ENCODE measurements around the gene HMCN2.
A peak's percentile ranks its signal among the peaks of the same experiment; 100 is the strongest.

Gene HMCN2

GRCh38 chr9:130390986-130391385 is 125.4 kb downstream of the HMCN2 start:
- Histone ChIP-seq H3K9me3 (ENCODE audit: control insufficient read depth, low read length) (no peaks in the 10 kb centered on the region), H2BK5ac (ENCODE audit: low read depth, low read length, poor library complexity, severe bottlenecking) (no peak overlapping the region), H3K14ac (ENCODE audit: low read length in 2 of 2) (no peak overlapping the region), H4K91ac (ENCODE audit: low read length) (no peak overlapping the region), H4K8ac (ENCODE audit: low read length) (no peak overlapping the region), H3K4me2 (ENCODE audit: low read length, poor library complexity, severe bottlenecking) (no peak overlapping the region), H3K18ac (ENCODE audit: low read depth in 1 of 2, low read length in 2 of 2) (no peak overlapping the region), H3K4me1 (ENCODE audit: control insufficient read depth, insufficient read depth, low read depth, low read length) (peaks cover 9% of the 10 kb centered on the region), H3K4me3 (ENCODE audit: insufficient read depth in 1 of 2, low read depth in 1 of 2, low read length in 2 of 2) (no peak overlapping the region), H2BK120ac (ENCODE audit: low read depth, low read length) (no peak overlapping the region), H3K79me1 (replicated peaks; ENCODE audit: low read length, poor library complexity, severe bottlenecking) (no peaks in the 10 kb centered on the region), H2AFZ (ENCODE audit: low read depth, low read length) (no peak overlapping the region), H3K27ac (ENCODE audit: low read length, poor library complexity, severe bottlenecking) (no peak overlapping the region), H2AK5ac (ENCODE audit: low read length, severe bottlenecking) (no peak overlapping the region), H3K27me3 (ENCODE audit: control insufficient read depth in 1 of 2, insufficient read depth in 1 of 2, low read length in 2 of 2) (peaks cover 15 to 44% of the 10 kb centered on the region in 2 experiments), H3K36me3 (ENCODE audit: control insufficient read depth in 1 of 2, insufficient read depth in 2 of 2, low read depth in 1 of 2, low read length in 2 of 2) (no peaks in the 10 kb centered on the region), H3K23ac (ENCODE audit: low read length in 2 of 2) (no peak overlapping the region), H3K9ac (ENCODE audit: low read length) (no peak overlapping the region), H3K4ac (ENCODE audit: low read depth in 1 of 2, low read length in 2 of 2) (no peak overlapping the region), H2BK12ac (ENCODE audit: low read length in 2 of 2) (no peak overlapping the region), H2BK15ac (ENCODE audit: low read depth, poor library complexity, severe bottlenecking) (no peak overlapping the region)
- DNase-seq = no peak
- 93% methylated on average over 27 of the region's 27 CpGs for WGBS

DNA sequence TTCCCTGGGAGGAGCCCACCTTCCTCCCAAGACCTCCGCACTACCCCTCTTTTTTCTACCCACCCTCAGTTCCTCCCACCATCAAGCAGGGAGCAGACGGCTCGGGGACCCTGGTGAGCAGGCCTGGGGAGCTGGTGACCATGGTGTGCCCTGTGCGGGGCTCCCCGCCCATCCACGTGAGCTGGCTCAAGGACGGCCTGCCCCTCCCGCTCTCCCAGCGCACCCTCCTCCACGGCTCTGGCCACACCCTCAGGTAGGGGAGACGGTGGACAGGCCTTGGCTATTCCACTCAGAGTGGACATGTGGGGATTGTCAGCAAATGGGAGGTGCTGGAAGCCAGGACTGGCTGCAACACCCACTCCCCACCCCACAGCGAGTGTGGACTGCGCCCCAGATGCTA is 126.3 kb downstream of the HMCN2 start:
- no peak overlapping the region for H2BK120ac ChIP-seq (ENCODE audit: low read depth, low read length)
- H3K27ac ChIP-seq (ENCODE audit: low read length, poor library complexity, severe bottlenecking) = no peak overlapping the region
- no peak overlapping the region for H3K14ac ChIP-seq (ENCODE audit: low read length in 2 of 2)
- no peak overlapping the region for H3K18ac ChIP-seq (ENCODE audit: low read depth in 1 of 2, low read length in 2 of 2)
- no peak overlapping the region for H3K23ac ChIP-seq (ENCODE audit: low read length in 2 of 2)
- H3K4me2 ChIP-seq (ENCODE audit: low read length, poor library complexity, severe bottlenecking) = no peak overlapping the region
- WGBS = 90% methylated on average over 7 of the region's 13 CpGs
- no peak overlapping the region for H4K91ac ChIP-seq (ENCODE audit: low read length)
- H2BK12ac ChIP-seq (ENCODE audit: low read length in 2 of 2) = no peak overlapping the region
- no peaks in the 10 kb centered on the region for H3K9me3 ChIP-seq (ENCODE audit: control insufficient read depth, low read length)
- H3K79me1 ChIP-seq (replicated peaks; ENCODE audit: low read length, poor library complexity, severe bottlenecking) = no peaks in the 10 kb centered on the region
- no peak overlapping the region for H2AK5ac ChIP-seq (ENCODE audit: low read length, severe bottlenecking)
- H3K9ac ChIP-seq (ENCODE audit: low read length) = no peak overlapping the region
- no peaks in the 10 kb centered on the region for H3K36me3 ChIP-seq (ENCODE audit: control insufficient read depth in 1 of 2, insufficient read depth in 2 of 2, low read depth in 1 of 2, low read length in 2 of 2)
- H3K4me3 ChIP-seq (ENCODE audit: insufficient read depth in 1 of 2, low read depth in 1 of 2, low read length in 2 of 2) = no peak overlapping the region
- H4K8ac ChIP-seq (ENCODE audit: low read length) = no peak overlapping the region
- peaks cover 8 to 39% of the 10 kb centered on the region in 2 experiments for H3K27me3 ChIP-seq (ENCODE audit: control insufficient read depth in 1 of 2, insufficient read depth in 1 of 2, low read length in 2 of 2)
- H2AFZ ChIP-seq (ENCODE audit: low read depth, low read length) = no peak overlapping the region
- H2BK5ac ChIP-seq (ENCODE audit: low read depth, low read length, poor library complexity, severe bottlenecking) = no peak overlapping the region
- H3K4me1 ChIP-seq (ENCODE audit: control insufficient read depth, insufficient read depth, low read depth, low read length) = peaks cover 9% of the 10 kb centered on the region
- no peak overlapping the region for H2BK15ac ChIP-seq (ENCODE audit: low read depth, poor library complexity, severe bottlenecking)
- H3K4ac ChIP-seq (ENCODE audit: low read depth in 1 of 2, low read length in 2 of 2) = no peak overlapping the region
- no peak for DNase-seq

DNA sequence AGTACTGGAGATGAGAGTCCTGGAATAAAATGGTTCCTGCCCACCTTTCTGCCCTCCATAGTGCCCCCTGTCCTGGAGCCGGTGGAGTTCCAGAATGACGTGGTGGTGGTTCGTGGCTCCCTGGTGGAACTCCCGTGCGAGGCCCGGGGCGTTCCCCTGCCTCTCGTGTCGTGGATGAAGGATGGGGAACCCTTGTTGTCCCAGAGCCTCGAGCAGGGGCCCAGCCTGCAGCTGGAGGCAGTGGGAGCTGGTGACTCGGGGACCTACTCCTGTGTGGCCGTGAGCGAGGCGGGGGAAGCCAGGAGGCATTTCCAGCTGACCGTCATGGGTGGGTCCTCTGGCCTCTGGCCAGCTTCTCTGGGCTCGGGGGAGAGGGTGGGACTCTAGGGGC is 128.1 kb downstream of the HMCN2 start:
- no peak overlapping the region for H3K4me2 ChIP-seq (ENCODE audit: low read length, poor library complexity, severe bottlenecking)
- H2BK5ac ChIP-seq (ENCODE audit: low read depth, low read length, poor library complexity, severe bottlenecking) = peak overlapping the region; percentile 24
- H3K36me3 ChIP-seq (ENCODE audit: control insufficient read depth in 1 of 2, insufficient read depth in 2 of 2, low read depth in 1 of 2, low read length in 2 of 2) = no peaks in the 10 kb centered on the region
- H2BK120ac ChIP-seq (ENCODE audit: low read depth, low read length) = no peak overlapping the region
- H2AK5ac ChIP-seq (ENCODE audit: low read length, severe bottlenecking) = no peak overlapping the region
- no peak overlapping the region for H3K4ac ChIP-seq (ENCODE audit: low read depth in 1 of 2, low read length in 2 of 2)
- peaks cover 6 to 30% of the 10 kb centered on the region in 2 experiments for H3K27me3 ChIP-seq (ENCODE audit: control insufficient read depth in 1 of 2, insufficient read depth in 1 of 2, low read length in 2 of 2)
- no peak overlapping the region for H3K14ac ChIP-seq (ENCODE audit: low read length in 2 of 2)
- no peak overlapping the region for H4K91ac ChIP-seq (ENCODE audit: low read length)
- no peak for DNase-seq
- H2BK12ac ChIP-seq (ENCODE audit: low read length in 2 of 2) = no peak overlapping the region
- H2BK15ac ChIP-seq (ENCODE audit: low read depth, poor library complexity, severe bottlenecking) = no peak overlapping the region
- peaks cover 9% of the 10 kb centered on the region for H3K4me1 ChIP-seq (ENCODE audit: control insufficient read depth, insufficient read depth, low read depth, low read length)
- no peaks in the 10 kb centered on the region for H3K9me3 ChIP-seq (ENCODE audit: control insufficient read depth, low read length)
- 90% methylated on average over 16 of the region's 16 CpGs for WGBS
- no peak overlapping the region for H3K9ac ChIP-seq (ENCODE audit: low read length)
- no peak overlapping the region for H3K18ac ChIP-seq (ENCODE audit: low read depth in 1 of 2, low read length in 2 of 2)
- H3K27ac ChIP-seq (ENCODE audit: low read length, poor library complexity, severe bottlenecking) = no peak overlapping the region
- no peak overlapping the region for H2AFZ ChIP-seq (ENCODE audit: low read depth, low read length)
- no peak overlapping the region for H3K4me3 ChIP-seq (ENCODE audit: insufficient read depth in 1 of 2, low read depth in 1 of 2, low read length in 2 of 2)
- H3K23ac ChIP-seq (ENCODE audit: low read length in 2 of 2) = no peak overlapping the region
- H3K79me1 ChIP-seq (replicated peaks; ENCODE audit: low read length, poor library complexity, severe bottlenecking) = no peaks in the 10 kb centered on the region
- H4K8ac ChIP-seq (ENCODE audit: low read length) = no peak overlapping the region

DNA sequence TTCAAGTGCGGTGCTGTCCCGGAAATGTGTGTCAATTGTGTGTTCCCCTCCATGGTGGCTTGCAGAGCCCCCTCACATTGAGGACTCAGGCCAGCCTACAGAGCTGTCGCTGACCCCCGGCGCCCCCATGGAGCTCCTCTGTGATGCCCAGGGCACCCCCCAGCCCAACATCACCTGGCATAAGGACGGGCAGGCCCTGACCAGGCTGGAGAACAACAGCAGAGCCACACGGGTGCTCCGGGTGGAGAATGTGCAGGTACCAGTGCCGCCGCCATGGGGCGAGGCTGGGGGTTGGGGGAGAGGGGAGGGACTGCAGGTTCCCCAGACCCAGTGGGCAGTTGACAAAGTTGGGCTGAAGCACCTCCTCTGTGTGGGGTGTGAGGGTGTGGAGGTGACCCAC is 128.8 kb downstream of the HMCN2 start:
- Histone ChIP-seq H3K27me3 (ENCODE audit: control insufficient read depth in 1 of 2, insufficient read depth in 1 of 2, low read length in 2 of 2) (peaks cover 8 to 27% of the 10 kb centered on the region in 2 experiments), H2AK5ac (ENCODE audit: low read length, severe bottlenecking) (no peak overlapping the region), H3K23ac (ENCODE audit: low read length in 2 of 2) (no peak overlapping the region), H2BK12ac (ENCODE audit: low read length in 2 of 2) (no peak overlapping the region), H2BK120ac (ENCODE audit: low read depth, low read length) (no peak overlapping the region), H3K4ac (ENCODE audit: low read depth in 1 of 2, low read length in 2 of 2) (no peak overlapping the region), H3K36me3 (ENCODE audit: control insufficient read depth in 1 of 2, insufficient read depth in 2 of 2, low read depth in 1 of 2, low read length in 2 of 2) (no peaks in the 10 kb centered on the region), H3K4me2 (ENCODE audit: low read length, poor library complexity, severe bottlenecking) (no peak overlapping the region), H4K8ac (ENCODE audit: low read length) (no peak overlapping the region), H2BK5ac (ENCODE audit: low read depth, low read length, poor library complexity, severe bottlenecking) (no peak overlapping the region), H3K27ac (ENCODE audit: low read length, poor library complexity, severe bottlenecking) (no peak overlapping the region), H3K9me3 (ENCODE audit: control insufficient read depth, low read length) (no peaks in the 10 kb centered on the region), H3K79me1 (replicated peaks; ENCODE audit: low read length, poor library complexity, severe bottlenecking) (no peaks in the 10 kb centered on the region), H4K91ac (ENCODE audit: low read length) (no peak overlapping the region), H3K14ac (ENCODE audit: low read length in 2 of 2) (no peak overlapping the region), H3K9ac (ENCODE audit: low read length) (no peak overlapping the region), H2AFZ (ENCODE audit: low read depth, low read length) (no peak overlapping the region), H2BK15ac (ENCODE audit: low read depth, poor library complexity, severe bottlenecking) (no peak overlapping the region), H3K4me3 (ENCODE audit: insufficient read depth in 1 of 2, low read depth in 1 of 2, low read length in 2 of 2) (no peak overlapping the region), H3K18ac (ENCODE audit: low read depth in 1 of 2, low read length in 2 of 2) (no peak overlapping the region), H3K4me1 (ENCODE audit: control insufficient read depth, insufficient read depth, low read depth, low read length) (peaks cover 9% of the 10 kb centered on the region)
- WGBS = 92% methylated on average over 10 of the region's 11 CpGs
- DNase-seq = no peak

All from mesenchymal stem cell (in vitro differentiated cells and primary cell).